ENCODE results near the gene OR8D1. TPM values are rescaled to one million over a fixed set of nuclear protein-coding genes. Genes with fewer than 3 reads are reported as not detected.
"Not testable (repeated sequence)": the region's sequence is repeated elsewhere in the genome, so short reads cannot be mapped to it uniquely, and the experiment has no call there.

Gene OR8D1
- total and polyA plus RNA-seq, 2 donors (not counting 3 experiments of a cell fraction or from before 2014, with no cell fraction given): not detected

GRCh38 chr11:124274000-124274399 is 39.7 kb downstream of the OR8D1 start:
- TF ChIP-seq EZH2 (IDR thresholded peaks at IDR 0.05; ENCODE audit: borderline replicate concordance, low read depth, low read length, severe bottlenecking) (no peak), CTCF (IDR thresholded peaks at IDR 0.05; ENCODE audit: extremely low read depth in 1 of 2, insufficient read depth in 1 of 2, low read depth in 1 of 2, low read length in 2 of 2) (no peak), POLR2A (IDR thresholded peaks at IDR 0.05; ENCODE audit: low read depth, low read length) (no peak), MAX (IDR thresholded peaks at IDR 0.05; ENCODE audit: insufficient read depth, insufficient read length) (no peak), POLR2AphosphoS5 (IDR thresholded peaks at IDR 0.05; ENCODE audit: insufficient read depth, low read depth, low read length) (no peak), FOS (IDR thresholded peaks at IDR 0.05; ENCODE audit: borderline replicate concordance, insufficient read depth, low read length) (no peak), JUN (IDR thresholded peaks at IDR 0.05; ENCODE audit: borderline replicate concordance, insufficient read depth, insufficient read length, low read depth) (no peak), MYC (IDR thresholded peaks at IDR 0.05; ENCODE audit: low read depth, low read length) (no peak), GATA2 (IDR thresholded peaks at IDR 0.05; ENCODE audit: insufficient read depth, insufficient read length, low read depth, low read length) (no peak)
- no peak overlapping the region for H3K9ac ChIP-seq (replicated peaks; ENCODE audit: extremely low read depth, insufficient read depth, low read length)
- H3K36me3 ChIP-seq (ENCODE audit: control insufficient read depth in 2 of 2, extremely low read depth in 1 of 2, insufficient read depth in 2 of 2, low read length in 2 of 2): no peaks in the 10 kb centered on the region
- BruUV-seq (replicated peaks): no TSS peak
- H2AFZ ChIP-seq (ENCODE audit: low read depth, low read length): no peak overlapping the region
- no peaks in the 10 kb centered on the region for H3K79me2 ChIP-seq (ENCODE audit: control insufficient read depth, insufficient read depth, low read length)
- no peaks in the 10 kb centered on the region for H3K9me1 ChIP-seq (replicated peaks; ENCODE audit: control insufficient read depth, extremely low read depth, insufficient read depth, low read length)
- no peak for DNase-seq (ENCODE audit: low read depth, low spot score)
- FAIRE-seq: no peak
- intact Hi-C loops (cut with micrococcal nuclease) (no loop called here), dilution Hi-C loops (cut with MboI; ENCODE audit: extremely low pct_ligation_motif_present, low sequenced_read_pairs) (no loop called here)
- no peaks in the 10 kb centered on the region for H4K20me1 ChIP-seq (replicated peaks; ENCODE audit: control insufficient read depth, extremely low read depth, insufficient read depth, low read length)
- no peak overlapping the region for H3K4me3 ChIP-seq (replicated peaks in 1 of 3; ENCODE audit: insufficient read depth in 1 of 3, low read depth in 1 of 3, low read length in 3 of 3)
- H3K4me1 ChIP-seq (ENCODE audit: control insufficient read depth, extremely low read depth, insufficient read depth, low read length): peaks cover 15% of the 10 kb centered on the region
- CTCF ChIA-PET: interaction anchor here (1.1 kb wide), 1 partner anchor 160 kb away, joined by 3 read pairs; no protein-coding TSS in a partner anchor
- H3K9me3 ChIP-seq (replicated peaks; ENCODE audit: control insufficient read depth, insufficient read depth, low read length): no peaks in the 10 kb centered on the region
- POLR2A ChIA-PET: no interaction called here
- no peaks in the 10 kb centered on the region for H3K27me3 ChIP-seq (ENCODE audit: control insufficient read depth in 2 of 2, insufficient read depth in 2 of 2, low read length in 2 of 2)
- H3K4me2 ChIP-seq (ENCODE audit: insufficient read depth, low read length): no peak overlapping the region
- H3K27ac ChIP-seq (ENCODE audit: insufficient read depth, low read depth, low read length): no peak overlapping the region

- H3K4me2 ChIP-seq (ENCODE audit: insufficient read depth, low read length); H3K4me1 ChIP-seq (ENCODE audit: control insufficient read depth, extremely low read depth, insufficient read depth, low read length); H2AFZ ChIP-seq (ENCODE audit: low read depth, low read length); H3K9ac ChIP-seq (replicated peaks; ENCODE audit: extremely low read depth, insufficient read depth, low read length); H3K9me1 ChIP-seq (replicated peaks; ENCODE audit: control insufficient read depth, extremely low read depth, insufficient read depth, low read length); dilution Hi-C loops (cut with MboI; ENCODE audit: extremely low pct_ligation_motif_present, low sequenced_read_pairs); POLR2A ChIA-PET; H3K27me3 ChIP-seq (ENCODE audit: control insufficient read depth in 2 of 2, insufficient read depth in 2 of 2, low read length in 2 of 2); H3K79me2 ChIP-seq (ENCODE audit: control insufficient read depth, insufficient read depth, low read length); H3K36me3 ChIP-seq (ENCODE audit: control insufficient read depth in 2 of 2, extremely low read depth in 1 of 2, insufficient read depth in 2 of 2, low read length in 2 of 2); H3K9me3 ChIP-seq (replicated peaks; ENCODE audit: control insufficient read depth, insufficient read depth, low read length); H3K27ac ChIP-seq (ENCODE audit: insufficient read depth, low read depth, low read length); DNase-seq (ENCODE audit: low read depth, low spot score); H3K4me3 ChIP-seq (replicated peaks in 1 of 3; ENCODE audit: insufficient read depth in 1 of 3, low read depth in 1 of 3, low read length in 3 of 3); BruUV-seq (replicated peaks); intact Hi-C loops (cut with micrococcal nuclease); H4K20me1 ChIP-seq (replicated peaks; ENCODE audit: control insufficient read depth, extremely low read depth, insufficient read depth, low read length); FAIRE-seq: not testable (repeated sequence)
- CTCF ChIA-PET: interaction anchor here (0.7 to 2.5 kb wide), 2 partner anchors 24 to 199 kb away, joined by 3 to 9 read pairs; no protein-coding TSS in a partner anchor
Observed at GRCh38 chr11:124270886-124271285, 42.9 kb downstream of the OR8D1 start.

GRCh38 chr11:124265041-124265440 is 48.7 kb downstream of the OR8D1 start:
- intact Hi-C loops (cut with micrococcal nuclease); H3K27me3 ChIP-seq (ENCODE audit: control insufficient read depth in 2 of 2, insufficient read depth in 2 of 2, low read length in 2 of 2); H3K79me2 ChIP-seq (ENCODE audit: control insufficient read depth, insufficient read depth, low read length); DNase-seq (ENCODE audit: low read depth, low spot score); H3K9me3 ChIP-seq (replicated peaks; ENCODE audit: control insufficient read depth, insufficient read depth, low read length); H3K4me1 ChIP-seq (ENCODE audit: control insufficient read depth, extremely low read depth, insufficient read depth, low read length); H3K27ac ChIP-seq (ENCODE audit: insufficient read depth, low read depth, low read length); H3K4me2 ChIP-seq (ENCODE audit: insufficient read depth, low read length); POLR2A ChIA-PET; H3K9ac ChIP-seq (replicated peaks; ENCODE audit: extremely low read depth, insufficient read depth, low read length); BruUV-seq (replicated peaks); H3K9me1 ChIP-seq (replicated peaks; ENCODE audit: control insufficient read depth, extremely low read depth, insufficient read depth, low read length); dilution Hi-C loops (cut with MboI; ENCODE audit: extremely low pct_ligation_motif_present, low sequenced_read_pairs); H2AFZ ChIP-seq (ENCODE audit: low read depth, low read length); H4K20me1 ChIP-seq (replicated peaks; ENCODE audit: control insufficient read depth, extremely low read depth, insufficient read depth, low read length); H3K36me3 ChIP-seq (ENCODE audit: control insufficient read depth in 2 of 2, extremely low read depth in 1 of 2, insufficient read depth in 2 of 2, low read length in 2 of 2); H3K4me3 ChIP-seq (replicated peaks in 1 of 3; ENCODE audit: insufficient read depth in 1 of 3, low read depth in 1 of 3, low read length in 3 of 3); FAIRE-seq: not testable (repeated sequence)
- CTCF ChIA-PET: interaction anchor here (1.3 kb wide), 1 partner anchor 193 kb away, joined by 3 read pairs; no protein-coding TSS in a partner anchor
